ENCODE measurements around the gene BIRC7.

Gene BIRC7

DNA sequence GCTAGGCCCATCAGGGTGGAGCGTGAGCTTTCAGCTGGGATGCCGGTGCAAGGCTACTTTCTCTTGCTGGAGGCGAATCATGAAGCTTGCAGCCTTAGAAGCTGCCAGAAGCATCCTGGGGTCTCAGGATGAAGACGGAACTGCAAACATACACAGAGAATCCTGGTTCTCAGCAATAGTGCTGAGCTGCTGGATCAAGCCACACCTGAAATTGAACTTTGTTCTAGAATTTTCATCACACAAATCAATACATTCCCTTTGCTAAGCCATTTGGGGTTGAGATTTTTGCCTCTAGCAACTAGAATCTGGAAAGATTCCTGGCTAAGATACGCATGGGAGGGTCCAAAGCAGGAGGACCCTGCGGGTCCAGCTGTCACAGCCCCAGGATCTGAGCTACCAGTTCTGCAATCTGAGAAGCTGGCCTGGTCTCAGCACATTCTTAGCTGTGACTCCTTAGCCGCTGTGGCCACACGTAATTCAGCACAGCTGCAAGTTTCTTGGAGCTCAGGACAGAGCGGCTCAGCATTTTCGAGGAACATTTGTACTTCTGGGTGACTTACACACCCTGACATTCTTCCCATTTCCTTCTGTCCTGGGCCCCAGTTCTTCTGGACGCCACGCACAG is 30.3 kb downstream of the BIRC7 start:
- DNase-seq (ENCODE audit: low read depth): peak; percentile 78

DNA sequence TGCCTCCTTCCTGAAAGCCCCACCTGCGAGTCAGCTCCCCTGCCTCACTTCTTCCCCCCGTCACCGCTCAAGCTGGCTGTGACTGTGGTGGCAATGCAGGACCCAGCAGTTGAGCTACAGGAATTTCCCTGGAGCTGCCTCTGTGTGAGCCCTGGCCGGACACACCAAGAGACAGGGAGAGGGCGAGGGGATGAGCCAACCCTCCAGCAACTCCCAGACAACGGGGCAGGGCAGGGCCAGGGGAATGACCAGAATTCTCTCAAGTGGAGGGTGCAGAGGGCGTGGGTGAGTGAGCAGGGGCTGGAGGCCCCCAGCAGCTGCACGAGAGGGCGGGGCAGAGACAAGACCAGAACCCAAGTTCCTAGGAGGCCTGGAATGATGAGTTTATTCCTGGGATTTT is 32.0 kb downstream of the BIRC7 start:
- no peak for DNase-seq (ENCODE audit: low read depth)

DNA sequence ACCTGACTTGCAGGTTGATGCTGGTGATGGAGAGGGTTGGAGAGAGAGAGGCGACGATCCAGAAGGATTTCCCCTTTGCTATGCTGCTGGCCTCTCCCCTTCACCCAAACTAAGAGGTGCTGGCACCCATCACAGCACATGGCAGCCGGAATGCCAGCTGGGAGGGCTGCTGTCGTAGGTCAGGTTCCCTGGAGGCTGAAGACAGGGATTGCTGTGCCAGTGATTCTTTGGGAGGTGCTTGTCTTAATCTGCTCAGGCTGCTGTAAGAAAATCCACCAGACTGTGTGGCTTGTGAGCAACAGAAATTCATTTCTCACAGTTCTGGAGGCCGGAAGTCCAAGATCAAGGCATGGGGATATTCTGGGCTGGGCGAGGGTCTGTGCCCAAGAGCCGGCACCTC is 32.6 kb downstream of the BIRC7 start:
- DNase-seq (ENCODE audit: low read depth): no peak

DNA sequence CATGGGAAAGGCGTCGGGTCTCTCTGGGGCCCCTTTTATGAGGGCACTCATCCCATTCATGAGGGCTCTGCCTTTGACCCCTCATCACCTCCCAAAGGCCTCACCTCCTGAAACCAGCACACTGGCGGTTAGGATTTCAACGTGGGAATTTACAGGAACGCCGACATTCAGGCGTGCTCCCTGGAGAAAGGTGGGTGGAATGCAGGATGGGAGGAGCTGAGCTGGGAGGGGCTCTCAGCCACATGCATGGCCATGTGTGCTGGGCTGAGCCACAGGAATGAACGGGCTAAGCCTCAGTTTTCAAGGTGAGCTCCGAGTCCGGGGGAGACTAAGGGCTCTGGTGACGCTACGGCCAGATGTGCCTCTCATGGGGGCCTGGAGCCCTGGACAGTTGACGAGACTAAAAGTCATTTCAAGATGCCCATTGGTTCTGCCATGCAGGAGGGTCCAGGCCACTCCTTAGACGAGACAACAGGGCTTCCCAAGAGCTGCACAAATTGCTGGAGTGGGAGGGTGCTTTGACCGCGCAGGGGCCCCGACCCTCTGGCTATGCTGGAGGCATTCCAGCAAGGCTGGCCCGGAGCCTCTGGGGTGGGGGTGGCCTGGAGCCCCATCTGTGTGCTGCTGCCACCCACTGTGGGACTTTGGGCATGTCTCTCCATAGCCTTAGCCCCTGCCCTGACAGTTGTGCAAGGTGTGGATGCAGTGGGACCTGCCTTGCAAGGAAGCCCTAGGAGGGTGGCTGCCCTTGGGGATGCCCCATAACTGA is 33.1 kb downstream of the BIRC7 start:
- no peak for DNase-seq (ENCODE audit: low read depth)

DNA sequence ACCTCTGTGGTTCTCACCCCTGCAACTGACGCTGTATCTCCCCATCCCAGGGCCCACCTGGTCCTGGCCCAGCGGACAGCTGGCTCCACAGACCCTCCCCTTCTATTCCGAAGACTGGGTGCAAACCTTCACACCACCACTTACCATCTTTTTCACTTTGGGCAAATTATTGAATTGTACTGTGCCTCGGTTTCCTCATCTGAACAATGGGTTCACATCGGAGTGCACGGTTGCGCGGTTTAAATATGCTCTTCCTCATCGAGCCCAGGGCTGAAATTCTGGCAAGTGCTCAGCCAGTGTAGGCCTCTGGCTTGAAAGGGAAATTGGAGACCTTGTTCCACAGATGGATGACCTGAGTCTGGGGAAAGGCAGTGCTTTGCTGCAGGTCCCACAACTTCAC is 34.0 kb downstream of the BIRC7 start:
- no peak for DNase-seq (ENCODE audit: low read depth)

DNA sequence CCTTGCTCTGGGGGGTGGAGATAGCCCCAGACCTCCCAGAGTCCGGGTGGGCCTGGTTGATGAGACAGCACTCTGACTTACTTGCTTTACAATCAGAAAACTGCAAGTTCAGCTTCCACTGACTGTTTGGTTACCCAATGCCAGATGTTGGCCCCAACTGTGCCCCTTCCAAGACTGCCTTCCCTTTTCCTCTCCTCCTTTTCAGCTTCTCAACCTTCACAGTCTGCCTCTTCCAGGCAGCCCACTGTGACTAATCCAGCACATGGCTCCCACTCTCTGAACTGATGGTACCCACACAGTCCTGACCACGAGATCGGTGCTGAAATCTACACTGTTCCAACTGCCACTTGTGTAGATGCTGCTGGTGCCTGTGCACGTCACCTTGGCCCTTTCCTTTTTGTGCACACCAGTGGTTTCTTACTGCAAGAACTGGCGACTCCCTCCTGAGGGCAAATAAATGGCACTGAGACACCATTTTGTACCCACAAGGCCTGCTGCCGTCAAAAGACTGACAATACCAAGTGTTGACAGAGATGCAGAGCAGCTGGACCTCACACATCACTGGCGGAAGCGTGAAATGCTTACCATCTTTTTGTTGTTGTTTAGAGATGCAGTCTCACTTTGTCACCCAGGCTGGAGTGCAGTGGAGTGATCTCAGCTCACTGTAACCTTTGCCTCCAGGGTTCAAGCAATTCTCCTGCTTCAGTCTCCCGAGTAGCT is 35.1 kb downstream of the BIRC7 start:
- peak; percentile 29 for DNase-seq (ENCODE audit: low read depth)

DNA sequence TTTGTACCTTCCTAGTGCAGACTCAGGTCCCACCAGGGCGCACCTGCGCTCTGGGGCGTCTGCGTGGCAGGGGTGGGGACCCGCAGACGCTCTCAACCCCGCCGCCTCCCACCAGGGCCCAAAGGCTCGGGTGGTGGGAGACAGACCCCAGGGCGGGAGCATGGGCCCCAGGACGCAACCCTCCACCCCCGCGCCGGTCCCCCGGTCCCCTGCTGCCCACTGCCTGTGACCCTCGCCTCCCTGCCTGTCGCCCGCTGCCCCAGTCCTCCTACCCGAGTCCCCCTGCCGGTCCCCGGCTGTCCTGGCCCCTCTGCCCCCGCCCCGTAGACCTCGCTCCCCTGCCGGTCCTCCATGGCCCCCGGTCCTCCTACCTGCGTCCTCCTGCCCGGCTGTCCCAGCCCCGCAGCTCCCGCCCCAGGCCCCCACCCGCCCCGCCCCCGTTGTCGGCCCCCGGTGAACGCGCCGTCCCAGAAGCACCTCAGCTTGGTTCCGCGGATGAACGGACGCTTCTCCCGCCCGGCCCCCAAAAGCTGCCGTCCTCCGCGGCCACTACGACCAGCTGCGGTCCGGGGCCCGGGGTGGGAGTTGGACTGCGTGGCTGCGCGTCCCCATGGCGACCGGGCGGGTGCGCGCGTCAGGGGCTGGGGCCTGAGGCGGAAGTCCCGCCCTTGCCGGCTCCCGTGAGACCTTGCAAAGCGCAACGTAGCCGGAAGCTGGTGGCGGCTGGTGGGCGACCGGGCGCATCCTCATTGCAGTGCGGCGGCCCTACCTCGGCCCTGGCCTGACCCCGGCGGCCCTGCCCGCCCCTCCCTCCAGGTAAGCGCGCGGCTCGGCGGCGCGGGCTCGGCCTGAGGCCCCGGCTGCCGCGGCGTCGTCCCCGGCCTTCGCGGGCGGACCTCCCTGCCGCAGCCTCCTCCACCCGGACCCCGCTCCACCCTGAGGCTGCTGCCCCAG is 36.7 kb downstream of the BIRC7 start, which contains the start of gene ARFGAP1:
ARFGAP1 (plus strand) TSS at position 709 of the 954 bp plus-strand sequence. CDS start 2,768 bp downstream, outside the sequence.
- peak; percentile 87 for DNase-seq (ENCODE audit: low read depth)

DNA sequence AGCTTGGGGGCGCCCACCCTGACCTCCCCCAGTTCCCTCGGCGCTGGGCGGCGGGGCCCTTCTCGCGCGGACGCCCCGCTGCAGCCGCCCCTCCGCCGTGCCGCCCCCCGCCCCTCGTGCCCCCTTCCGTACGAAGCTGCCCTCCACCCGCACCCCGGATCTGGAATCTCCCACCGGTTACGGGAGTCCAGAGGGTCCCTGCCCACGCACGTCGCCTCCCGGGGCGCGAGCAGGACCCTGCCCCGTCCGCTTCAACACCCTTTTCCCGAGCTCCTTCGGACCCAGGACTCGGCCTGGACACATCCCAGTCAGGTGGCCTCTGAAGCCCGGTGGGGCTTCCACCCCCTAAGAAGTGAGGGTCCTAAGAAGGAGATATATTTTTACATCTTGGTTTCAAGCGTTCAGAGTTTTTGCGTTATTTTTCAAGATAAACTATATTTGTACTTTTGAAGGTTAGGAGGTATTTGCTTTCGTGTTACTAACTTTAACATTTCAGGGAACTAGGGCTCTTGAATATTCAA is 37.4 kb downstream of the BIRC7 start:
- no peak for DNase-seq (ENCODE audit: low read depth)

DNA sequence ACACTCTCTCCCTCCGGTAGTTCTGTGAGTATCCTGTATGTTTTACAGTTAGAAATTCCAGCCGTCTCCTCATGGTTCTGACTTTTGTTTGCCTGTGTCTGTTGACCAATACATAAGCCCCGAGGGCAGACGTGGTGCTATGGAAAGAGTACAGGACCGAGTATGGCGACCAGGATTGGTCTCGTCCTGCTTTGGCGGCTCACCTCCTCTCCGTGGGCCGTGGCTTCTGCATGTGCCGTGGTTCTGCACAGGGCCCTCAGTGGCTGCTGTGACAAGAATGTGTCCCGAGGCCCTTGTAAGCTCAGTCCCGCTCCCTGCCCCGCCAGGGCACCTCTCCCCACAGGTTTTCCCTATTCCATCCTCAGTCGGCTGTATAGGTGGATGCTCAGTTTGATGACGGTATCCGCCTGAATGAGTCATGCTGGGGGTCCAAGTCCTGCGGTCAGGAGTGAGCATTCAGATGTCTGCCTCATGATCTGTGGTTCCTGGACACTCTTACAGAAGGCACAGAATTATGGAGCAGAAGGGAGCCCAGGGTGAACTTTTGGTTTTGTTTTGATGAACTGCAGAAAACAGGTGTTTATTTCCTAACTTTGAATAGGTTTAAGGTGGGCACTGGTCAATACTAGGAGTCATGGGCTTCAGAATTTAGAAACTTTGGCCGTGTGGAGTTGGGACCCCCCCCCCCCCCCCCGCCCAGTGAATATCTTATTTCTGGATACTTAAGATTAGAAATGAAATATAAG is 38.1 kb downstream of the BIRC7 start:
- DNase-seq (ENCODE audit: low read depth): peak; percentile 19

DNA sequence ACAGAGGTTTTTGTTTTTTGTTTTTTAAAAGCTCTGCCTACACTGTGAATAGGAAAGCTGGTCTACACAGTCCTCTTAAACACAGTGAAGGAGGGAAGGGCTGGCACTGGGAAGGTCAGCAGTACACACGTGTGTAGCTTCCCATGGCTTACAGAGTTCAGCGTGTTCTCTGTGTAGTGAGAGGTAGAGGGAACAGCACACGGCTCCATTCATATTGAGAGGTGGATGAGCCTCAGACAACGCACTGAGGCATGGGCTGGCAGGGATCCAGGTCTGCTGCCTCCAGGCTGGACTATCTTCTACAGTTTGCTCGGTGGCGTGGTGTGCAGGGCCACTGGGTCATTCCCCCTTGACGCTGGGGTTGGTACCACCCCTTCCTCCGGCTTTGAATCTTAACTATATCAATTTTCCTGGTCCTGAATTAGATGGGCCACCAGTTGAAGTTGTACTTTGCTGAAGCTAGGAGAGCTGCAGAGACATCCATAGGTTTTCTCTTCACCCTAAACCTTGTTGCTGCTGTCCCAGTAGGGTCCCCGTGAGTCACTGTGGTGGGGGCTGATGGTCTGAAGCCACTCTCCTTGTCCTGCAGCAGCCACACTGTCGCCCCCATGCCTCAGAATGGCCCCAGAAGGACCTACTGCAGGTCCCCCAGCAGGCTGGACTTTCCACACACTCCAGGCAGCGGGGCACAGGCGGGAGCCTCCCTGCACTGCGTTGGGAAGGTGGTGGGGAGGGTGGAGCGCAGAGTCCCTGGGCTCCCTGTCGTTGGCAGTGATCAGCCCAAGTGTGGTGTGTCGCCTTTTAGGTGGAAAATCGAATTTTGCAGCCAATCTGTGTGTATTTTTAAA is 38.9 kb downstream of the BIRC7 start:
- no peak for DNase-seq (ENCODE audit: low read depth)

DNA sequence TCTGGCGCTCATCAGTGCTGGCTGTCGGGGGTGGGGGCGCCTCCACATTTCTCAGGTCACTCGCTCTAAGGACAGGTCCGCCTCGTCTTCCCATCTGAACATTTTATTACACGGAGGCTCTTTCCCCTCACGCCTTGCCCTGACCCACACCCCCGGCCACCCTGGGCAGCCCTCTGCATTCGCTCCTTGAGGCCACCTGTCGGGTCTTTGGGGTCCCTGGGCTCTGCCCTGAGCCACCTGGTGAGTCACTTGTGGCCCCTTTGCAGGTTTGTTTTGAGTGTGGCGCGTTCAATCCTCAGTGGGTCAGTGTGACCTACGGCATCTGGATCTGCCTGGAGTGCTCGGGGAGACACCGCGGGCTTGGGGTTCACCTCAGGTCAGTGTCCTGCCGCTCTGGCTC is 40.1 kb downstream of the BIRC7 start:
- DNase-seq (ENCODE audit: low read depth): no peak

DNA sequence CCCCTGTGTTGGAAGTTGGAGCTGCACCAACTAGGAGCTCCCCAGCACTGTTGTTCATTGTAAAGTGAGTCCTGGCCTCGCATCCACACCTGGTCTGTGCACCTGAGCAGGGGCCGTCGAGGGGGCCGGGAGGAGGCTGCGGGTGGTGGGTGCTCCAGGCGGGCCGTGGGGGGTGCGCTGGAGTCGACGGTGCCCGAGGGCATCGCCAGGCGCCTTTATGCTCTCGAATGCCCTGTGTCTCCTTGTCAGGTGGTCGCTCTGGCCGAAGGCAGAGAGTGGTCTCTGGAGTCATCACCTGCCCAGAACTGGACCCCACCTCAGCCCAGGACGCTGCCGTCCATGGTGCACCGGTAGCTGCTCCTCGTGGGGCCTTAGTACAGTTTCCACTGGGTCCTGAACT is 41.3 kb downstream of the BIRC7 start:
- DNase-seq (ENCODE audit: low read depth): no peak

DNA sequence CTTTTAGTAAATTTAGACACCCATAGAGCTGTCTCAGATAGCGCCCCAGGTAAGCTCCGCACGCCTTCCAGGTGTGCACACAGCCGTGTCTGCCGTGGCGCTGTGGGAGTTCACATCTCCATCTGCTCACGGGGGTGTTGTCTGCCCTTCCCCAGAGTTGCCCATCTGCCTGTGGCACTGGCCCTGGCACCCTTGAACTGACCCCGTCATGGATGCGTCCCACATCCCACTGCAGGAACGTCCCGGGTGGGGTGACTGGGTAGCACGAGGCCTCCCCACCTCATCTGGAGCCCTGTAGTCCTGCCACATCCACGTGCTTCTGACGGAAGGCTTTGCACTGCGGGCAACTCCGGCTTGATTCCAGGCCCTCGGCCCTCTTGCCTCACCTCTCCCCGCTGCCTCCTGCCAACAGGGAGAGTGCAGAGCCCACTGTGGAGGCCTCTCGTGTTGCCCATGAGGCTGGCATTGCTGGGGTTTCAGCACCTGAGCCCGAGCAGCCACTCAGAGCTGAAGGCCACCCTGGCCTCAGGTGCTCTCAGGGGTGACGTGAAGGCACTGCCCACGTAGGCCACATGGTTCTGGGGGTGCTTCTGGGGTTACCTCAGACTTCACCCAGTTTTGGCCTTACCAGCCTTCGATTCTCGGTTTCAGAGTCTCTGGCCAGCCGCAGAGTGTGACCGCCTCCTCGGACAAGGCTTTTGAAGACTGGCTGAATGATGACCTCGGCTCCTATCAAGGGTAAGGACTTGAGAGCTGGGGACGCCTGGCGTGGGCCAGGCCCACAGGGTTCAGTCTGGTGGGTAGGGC is 42.0 kb downstream of the BIRC7 start:
- DNase-seq (ENCODE audit: low read depth): no peak

DNA sequence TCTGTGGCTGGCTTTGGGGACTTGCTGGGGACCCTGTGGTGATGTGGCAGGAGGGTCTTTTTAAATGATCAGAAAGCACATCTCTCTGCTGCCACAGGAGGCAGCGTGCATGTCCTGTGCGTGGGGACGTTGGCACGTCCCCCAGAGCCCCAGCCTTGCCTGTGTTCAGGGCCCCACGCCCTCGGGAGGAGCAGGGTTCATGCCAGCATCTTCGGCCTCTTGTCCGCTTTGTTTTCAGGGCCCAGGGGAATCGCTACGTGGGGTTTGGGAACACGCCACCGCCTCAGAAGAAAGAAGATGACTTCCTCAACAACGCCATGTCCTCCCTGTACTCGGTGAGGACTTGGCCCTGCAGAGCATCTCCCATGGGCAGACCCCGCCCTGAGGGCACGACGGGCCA is 43.0 kb downstream of the BIRC7 start:
- DNase-seq (ENCODE audit: low read depth): no peak

DNA sequence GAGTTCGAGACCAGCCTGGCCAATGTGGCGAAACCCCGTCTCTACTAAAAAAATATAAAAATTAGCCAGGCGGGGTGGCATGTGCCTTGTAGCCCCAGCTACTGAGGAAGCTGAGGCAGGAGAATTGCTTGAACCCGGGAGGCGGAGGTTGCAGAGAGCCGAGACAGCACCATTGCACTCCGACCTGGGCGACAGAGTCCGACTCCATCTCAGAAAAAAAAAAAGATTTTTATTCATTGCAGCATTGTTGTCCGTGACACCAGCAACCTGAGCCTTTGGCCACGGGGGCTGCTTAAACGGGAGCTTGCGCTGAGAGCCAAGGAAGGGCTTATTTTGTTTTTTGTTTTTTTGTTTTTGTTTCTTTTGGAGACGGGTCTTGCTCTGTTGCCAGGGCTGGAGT is 44.2 kb downstream of the BIRC7 start:
- DNase-seq (ENCODE audit: low read depth): no peak

DNA sequence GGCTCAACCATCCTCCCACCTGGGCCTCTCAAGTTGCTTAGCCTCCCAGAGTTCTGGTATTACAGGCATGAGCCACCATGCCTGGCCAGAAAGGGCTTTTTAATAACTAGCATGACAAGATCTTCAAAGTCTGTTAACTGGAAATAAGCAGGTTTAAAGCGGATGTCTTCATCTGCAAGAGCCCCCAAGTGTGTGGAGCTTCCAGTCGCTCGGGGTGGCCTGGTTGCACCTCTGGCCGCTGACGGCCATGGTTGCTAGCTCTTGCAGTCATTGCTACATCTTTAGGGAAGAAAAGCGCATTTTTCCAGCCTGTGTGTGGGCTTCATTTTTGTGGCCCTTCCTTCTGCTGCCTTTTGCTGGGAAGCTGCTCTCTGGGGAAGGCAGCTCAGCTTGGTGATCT is 44.7 kb downstream of the BIRC7 start:
- no peak for DNase-seq (ENCODE audit: low read depth)

DNA sequence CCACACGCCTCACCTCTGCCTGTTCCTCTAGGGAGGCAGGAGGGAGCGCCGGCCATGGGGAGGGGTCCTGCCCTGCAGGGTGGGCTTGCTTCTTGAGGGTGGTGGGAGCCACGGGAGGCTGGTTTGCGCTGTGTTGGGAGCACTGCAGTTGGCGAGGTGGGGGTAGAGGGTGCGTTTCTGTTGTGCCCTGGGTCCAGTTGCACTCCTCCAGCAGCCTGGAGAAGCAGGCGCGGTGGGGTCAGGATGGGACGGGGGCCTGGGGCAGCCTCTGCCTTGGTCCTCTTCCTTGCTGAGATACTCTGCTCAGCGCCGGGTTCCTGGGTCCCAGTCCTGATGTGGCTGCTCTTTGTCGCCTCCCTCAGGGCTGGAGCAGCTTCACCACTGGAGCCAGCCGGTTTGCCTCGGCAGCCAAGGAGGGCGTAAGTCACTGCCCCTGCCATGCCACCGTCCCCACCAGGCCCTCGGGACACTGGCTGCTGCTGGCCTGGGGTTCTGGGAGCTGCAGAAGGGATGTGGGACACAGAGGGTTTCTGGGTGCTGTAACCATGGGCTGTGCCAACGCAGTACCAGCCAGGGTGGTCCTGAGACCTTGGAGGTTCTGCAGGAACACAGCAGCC is 45.3 kb downstream of the BIRC7 start:
- no peak for DNase-seq (ENCODE audit: low read depth)

DNA sequence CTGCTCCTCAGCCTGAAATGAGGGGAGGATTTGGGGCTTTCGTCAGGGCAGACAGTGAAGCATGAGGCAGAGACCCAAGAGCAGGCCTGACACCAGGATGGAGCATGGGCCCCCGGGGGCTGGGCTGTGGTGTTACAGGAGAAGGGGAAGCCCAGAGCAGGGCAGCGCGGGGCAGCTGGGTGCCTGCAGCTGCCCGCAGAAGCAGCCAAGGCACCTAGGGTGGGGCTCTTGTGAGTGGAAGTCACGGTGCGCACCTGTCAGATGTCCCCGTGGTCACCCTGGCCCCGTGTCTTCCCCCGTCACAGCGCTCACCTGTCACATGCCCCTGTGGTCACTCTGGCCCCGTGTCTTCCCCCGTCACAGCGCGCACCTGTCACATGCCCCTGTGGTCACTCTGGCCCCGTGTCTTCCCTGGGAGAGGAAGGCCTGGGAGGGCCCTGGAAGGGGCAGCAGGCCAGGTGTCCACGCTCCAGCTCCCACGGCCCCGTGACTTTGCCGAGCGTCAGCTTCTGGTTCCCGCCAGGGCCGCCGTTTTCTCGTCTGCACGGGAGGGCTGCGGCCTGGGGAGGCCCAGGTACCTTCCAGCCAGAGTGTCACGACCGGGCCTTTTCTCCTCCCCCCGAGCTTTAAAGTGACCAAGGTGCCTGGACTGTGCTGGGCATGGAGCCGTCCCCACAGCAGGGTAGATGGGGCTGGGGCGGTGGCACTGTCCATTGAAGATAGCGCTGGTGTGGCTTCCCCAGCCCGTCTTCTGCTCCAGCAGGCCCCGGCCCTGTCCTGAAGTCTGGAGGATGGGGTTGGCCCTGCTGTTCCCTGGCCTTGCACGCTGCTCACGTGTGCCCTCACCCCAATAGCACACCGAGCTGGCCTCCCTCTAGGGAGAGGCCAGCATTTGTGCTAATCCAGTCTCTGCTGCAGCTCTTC is 46.3 kb downstream of the BIRC7 start:
- no peak for DNase-seq (ENCODE audit: low read depth)
